HG02759 (cell line): ENCODE measurements around the gene KCND1.

Source experiments
- ATAC-seq: cut with Tn5 transposase; IDR thresholded peaks from one replicate; pipeline ENCODE4 v1.9.1; 2021; ENCODE audit warnings: mild to moderate bottlenecking, moderate library complexity; ENCODE audit not compliant: unreplicated experiment

Gene KCND1

DNA sequence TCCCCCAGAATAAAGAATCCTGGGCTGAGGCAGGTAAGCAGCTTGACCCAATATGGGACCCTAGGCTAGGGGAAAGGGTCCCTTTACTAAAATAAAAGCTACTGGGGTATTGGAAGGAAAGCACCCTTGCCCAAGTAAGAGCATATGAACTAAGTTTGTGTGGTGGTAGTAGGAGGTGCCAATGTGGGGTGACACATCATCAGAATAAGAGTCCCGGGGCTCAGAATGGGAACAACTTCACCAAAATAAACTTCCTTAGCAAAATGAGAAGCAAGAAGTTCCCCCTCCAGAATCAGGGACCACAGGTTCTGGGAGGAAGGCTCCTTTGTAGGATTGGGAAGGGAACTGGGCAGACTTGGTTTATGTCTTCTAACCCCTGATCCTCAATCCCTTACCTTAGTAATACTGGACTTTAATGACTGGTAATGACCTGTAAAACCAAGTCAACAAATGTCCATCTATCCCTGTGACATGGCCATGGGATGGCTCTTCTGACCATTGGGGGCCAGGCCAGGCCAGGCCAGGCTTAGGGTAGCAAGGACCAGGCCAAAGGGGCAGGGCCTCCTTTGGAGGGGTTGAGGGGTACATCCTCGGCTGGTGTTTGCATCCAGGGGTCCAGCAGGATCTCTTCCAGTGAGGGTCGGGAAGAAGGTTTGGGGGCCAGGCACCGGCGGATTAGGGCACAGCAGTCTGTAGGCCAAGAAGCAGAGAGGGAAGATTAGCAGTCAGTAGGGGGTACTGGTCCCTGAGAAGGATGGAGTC lies 57.9 kb downstream of the KCND1 start:
- no peak for ATAC-seq

DNA sequence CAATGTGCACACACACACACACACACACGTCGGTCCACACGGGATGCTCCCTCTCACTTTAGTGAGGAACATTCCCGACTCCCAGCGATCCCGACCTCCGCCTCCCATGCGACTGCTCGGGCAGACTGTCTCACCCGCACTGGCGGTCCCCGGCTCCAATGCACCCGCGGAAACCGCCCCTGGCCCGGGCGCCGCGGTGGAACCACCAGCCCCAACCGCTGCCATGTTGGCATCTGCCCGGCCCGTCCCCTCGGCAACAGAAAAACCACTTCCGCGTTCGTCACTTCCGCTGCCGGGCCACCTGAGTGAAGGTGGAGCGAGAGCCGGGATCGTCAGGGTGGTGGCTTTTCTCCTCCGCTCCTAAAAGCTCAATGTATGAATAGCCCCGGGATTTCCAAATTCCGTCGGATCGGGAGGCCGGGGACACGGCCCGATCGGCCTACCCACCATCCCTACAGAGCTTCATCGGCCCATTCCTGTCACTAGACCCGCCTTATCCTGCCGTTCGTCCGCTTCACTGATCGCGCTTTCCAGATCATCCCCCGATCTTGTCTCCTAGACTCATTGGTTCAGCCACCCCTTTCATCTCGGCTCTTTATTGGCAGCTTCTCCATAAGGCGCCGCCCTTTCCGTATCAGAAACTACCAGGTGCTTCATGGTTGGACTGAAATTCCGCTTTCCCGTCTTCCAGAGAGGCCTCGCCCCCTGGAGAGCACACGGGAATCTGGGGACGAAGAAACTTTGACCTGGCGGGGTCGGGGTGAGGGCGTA lies 60.0 kb downstream of the KCND1 start, which contains the start of gene SLC35A2:
TSS of gene SLC35A2 (minus strand) at position 235 of the 771 bp plus-strand sequence. CDS start at position 225, 10 bp downstream.
- peak; percentile 83 for ATAC-seq
